Measurements from ENCODE around the gene RNU2-63P. TPM values are rescaled to one million over a fixed set of nuclear protein-coding genes. Genes with fewer than 3 reads are reported as not detected.

RNU2-63P gene
- total RNA-seq, 4 donors from 2014 or later = not detected

GRCh38 chr2:88010136-88010535 lies 6.2 kb downstream of the RNU2-63P start:
- intact Hi-C loops (cut with DNase I; ENCODE audit: low total_unique reads) = no loop called here
- 83% methylated on average over 1 of the region's 1 CpG; no CpG with 5 or more reads in 1 of the 2 donors for WGBS, 2 donors (ENCODE audit: low coverage in 1 of 2)
- no peaks in the 10 kb centered on the region for H3K9me3 ChIP-seq
- no peak overlapping the region for H3K27ac ChIP-seq
- H3K4me1 ChIP-seq = no peaks in the 10 kb centered on the region
- H3K4me3 ChIP-seq = no peak overlapping the region
- in situ Hi-C loops (cut with MboI; ENCODE audit: low pct_ligation_motif_present in 1 of 4, low pct_unique_long_range_greater_than_20kb in 1 of 4, low sequenced_read_pairs in 3 of 4) = no loop called here
- H3K36me3 ChIP-seq = no peaks in the 10 kb centered on the region
- no peak for DNase-seq
- no peaks in the 10 kb centered on the region for H3K27me3 ChIP-seq
- TF ChIP-seq POLR2AphosphoS5 (IDR thresholded peaks at IDR 0.05) (no peak), POLR2A (IDR thresholded peaks at IDR 0.05) (no peak), EP300 (IDR thresholded peaks at IDR 0.05; ENCODE audit: low read depth) (no peak), CTCF (IDR thresholded peaks at IDR 0.05) (no peak)

- H3K27ac ChIP-seq = no peak overlapping the region
- H3K4me3 ChIP-seq = no peak overlapping the region
- in situ Hi-C loops (cut with MboI; ENCODE audit: low pct_ligation_motif_present in 1 of 4, low pct_unique_long_range_greater_than_20kb in 1 of 4, low sequenced_read_pairs in 3 of 4) = no loop called here
- H3K9me3 ChIP-seq = no peaks in the 10 kb centered on the region
- peaks cover 3% of the 10 kb centered on the region for H3K27me3 ChIP-seq
- no peaks in the 10 kb centered on the region for H3K36me3 ChIP-seq
- no peak for DNase-seq
- peaks cover 0 to under 1% (median 0%) of the 10 kb centered on the region in 4 donors for H3K4me1 ChIP-seq
- intact Hi-C loops (cut with DNase I; ENCODE audit: low total_unique reads) = no loop called here
- WGBS, 2 donors (ENCODE audit: low coverage in 1 of 2) = 89 to 96% methylated on average over 9 to 16 of the region's 16 CpGs
- TF ChIP-seq EP300 (IDR thresholded peaks at IDR 0.05; ENCODE audit: low read depth) = no peak
- TF ChIP-seq CTCF (IDR thresholded peaks at IDR 0.05) = no peak
- TF ChIP-seq POLR2A (IDR thresholded peaks at IDR 0.05) = no peak
- no peak for TF ChIP-seq POLR2AphosphoS5 (IDR thresholded peaks at IDR 0.05)
These were observed 9.4 kb downstream of the RNU2-63P start for GRCh38 chr2:88006912-88007439.

GRCh38 chr2:88005776-88006175 lies 10.6 kb downstream of the RNU2-63P start:
- WGBS, 2 donors (ENCODE audit: low coverage in 1 of 2) = 71 to 83% methylated on average over 1 to 6 of the region's 6 CpGs
- Histone ChIP-seq H3K9me3 (no peaks in the 10 kb centered on the region), H3K27me3 (peaks cover 3% of the 10 kb centered on the region), H3K4me3 (no peak overlapping the region), H3K36me3 (no peaks in the 10 kb centered on the region), H3K27ac (no peak overlapping the region), H3K4me1 (peaks cover 0 to 5% (median 0%) of the 10 kb centered on the region in 4 donors)
- in situ Hi-C loops (cut with MboI; ENCODE audit: low pct_ligation_motif_present in 1 of 4, low pct_unique_long_range_greater_than_20kb in 1 of 4, low sequenced_read_pairs in 3 of 4) (no loop called here), intact Hi-C loops (cut with DNase I; ENCODE audit: low total_unique reads) (no loop called here)
- TF ChIP-seq CTCF (IDR thresholded peaks at IDR 0.05) (no peak), POLR2AphosphoS5 (IDR thresholded peaks at IDR 0.05) (no peak), POLR2A (IDR thresholded peaks at IDR 0.05) (no peak), EP300 (IDR thresholded peaks at IDR 0.05; ENCODE audit: low read depth) (no peak)
- no peak for DNase-seq

- H3K27me3 ChIP-seq = peaks cover 3% of the 10 kb centered on the region
- H3K4me1 ChIP-seq = peaks cover 0 to 5% (median 0%) of the 10 kb centered on the region in 4 donors
- H3K36me3 ChIP-seq = no peaks in the 10 kb centered on the region
- no peak overlapping the region for H3K27ac ChIP-seq
- no peak for DNase-seq
- H3K4me3 ChIP-seq = no peak overlapping the region
- 50 to 66% methylated on average over 4 to 34 of the region's 34 CpGs for WGBS, 2 donors (ENCODE audit: low coverage in 1 of 2)
- no peaks in the 10 kb centered on the region for H3K9me3 ChIP-seq
- intact Hi-C loops (cut with DNase I; ENCODE audit: low total_unique reads) = no loop called here
- in situ Hi-C loops (cut with MboI; ENCODE audit: low pct_ligation_motif_present in 1 of 4, low pct_unique_long_range_greater_than_20kb in 1 of 4, low sequenced_read_pairs in 3 of 4) = no loop called here
- TF ChIP-seq POLR2AphosphoS5 (IDR thresholded peaks at IDR 0.05) = no peak
- TF ChIP-seq EP300 (IDR thresholded peaks at IDR 0.05; ENCODE audit: low read depth) = no peak
- no peak for TF ChIP-seq CTCF (IDR thresholded peaks at IDR 0.05)
- TF ChIP-seq POLR2A (IDR thresholded peaks at IDR 0.05) = no peak
These were observed 13.1 kb downstream of the RNU2-63P start for GRCh38 chr2:88003074-88003755.

Data from transverse colon (tissue), 4 donors.